ENCODE data around the gene SCP2. TPM values are rescaled to one million over a fixed set of nuclear protein-coding genes. Genes with fewer than 3 reads are reported as not detected.

Gene SCP2
- total RNA-seq, 2 experiments from 2014 or later = 63.9 to 75.5 TPM

DNA sequence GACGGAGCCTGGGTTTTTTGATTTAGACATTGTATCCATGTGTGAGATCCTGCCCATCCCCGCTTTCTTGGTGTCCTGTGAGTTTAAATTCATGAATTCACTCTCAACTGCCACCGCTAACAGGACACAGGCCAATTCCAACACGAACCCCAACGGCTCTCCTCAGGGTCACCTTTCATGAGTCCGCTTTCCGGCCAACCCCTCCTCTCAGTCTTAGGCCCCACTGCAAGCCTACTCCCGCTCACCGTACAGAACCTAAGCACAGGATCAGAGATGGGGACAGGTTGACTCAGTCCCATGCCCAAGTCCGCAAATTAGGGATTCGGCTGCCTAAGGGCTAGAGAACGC is 238 bp upstream of the SCP2 start:
- H4K20me1 ChIP-seq (ENCODE audit: insufficient read depth, low read length) = no peaks in the 10 kb centered on the region
- H3K79me2 ChIP-seq (ENCODE audit: insufficient read depth, low read depth, low read length) = no peaks in the 10 kb centered on the region
- BruUV-seq (replicated peaks) = no TSS peak
- intact Hi-C loops (cut with micrococcal nuclease; ENCODE audit: unreplicated experiment) = no loop called here
- H3K27ac ChIP-seq (ENCODE audit: low read depth, low read length, poor library complexity, severe bottlenecking) = no peak overlapping the region
- no peaks in the 10 kb centered on the region for H3K36me3 ChIP-seq (ENCODE audit: insufficient read depth, low read length)
- TF ChIP-seq, protein P1, sequence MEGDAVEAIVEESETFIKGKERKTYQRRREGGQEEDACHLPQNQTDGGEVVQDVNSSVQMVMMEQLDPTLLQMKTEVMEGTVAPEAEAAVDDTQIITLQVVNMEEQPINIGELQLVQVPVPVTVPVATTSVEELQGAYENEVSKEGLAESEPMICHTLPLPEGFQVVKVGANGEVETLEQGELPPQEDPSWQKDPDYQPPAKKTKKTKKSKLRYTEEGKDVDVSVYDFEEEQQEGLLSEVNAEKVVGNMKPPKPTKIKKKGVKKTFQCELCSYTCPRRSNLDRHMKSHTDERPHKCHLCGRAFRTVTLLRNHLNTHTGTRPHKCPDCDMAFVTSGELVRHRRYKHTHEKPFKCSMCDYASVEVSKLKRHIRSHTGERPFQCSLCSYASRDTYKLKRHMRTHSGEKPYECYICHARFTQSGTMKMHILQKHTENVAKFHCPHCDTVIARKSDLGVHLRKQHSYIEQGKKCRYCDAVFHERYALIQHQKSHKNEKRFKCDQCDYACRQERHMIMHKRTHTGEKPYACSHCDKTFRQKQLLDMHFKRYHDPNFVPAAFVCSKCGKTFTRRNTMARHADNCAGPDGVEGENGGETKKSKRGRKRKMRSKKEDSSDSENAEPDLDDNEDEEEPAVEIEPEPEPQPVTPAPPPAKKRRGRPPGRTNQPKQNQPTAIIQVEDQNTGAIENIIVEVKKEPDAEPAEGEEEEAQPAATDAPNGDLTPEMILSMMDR (conservative IDR thresholded peaks at IDR 0.05; ENCODE audit: low read length) = no peak
- no peak for TF ChIP-seq EZH2phosphoT487 (IDR thresholded peaks at IDR 0.05; ENCODE audit: borderline replicate concordance, low read depth, low read length)
- H3K9me2 ChIP-seq (ENCODE audit: insufficient read depth, low read length) = no peaks in the 10 kb centered on the region
- no peaks in the 10 kb centered on the region for H3K4me1 ChIP-seq (ENCODE audit: insufficient read depth, low read length, poor library complexity, severe bottlenecking)
- H3K4me3 ChIP-seq (ENCODE audit: low read depth, low read length, poor library complexity, severe bottlenecking) = no peak overlapping the region
- no peak overlapping the region for H3K4me2 ChIP-seq (ENCODE audit: low read length)
- no peaks in the 10 kb centered on the region for H3K9me3 ChIP-seq (ENCODE audit: low read length)
- DNase-seq (ENCODE audit: low spot score) = no peak
- no peak overlapping the region for H2AFZ ChIP-seq (ENCODE audit: low read length)
- CTCF ChIA-PET (ENCODE audit: unreplicated experiment) = no interaction called here
- POLR2A ChIA-PET = no interaction called here

DNA sequence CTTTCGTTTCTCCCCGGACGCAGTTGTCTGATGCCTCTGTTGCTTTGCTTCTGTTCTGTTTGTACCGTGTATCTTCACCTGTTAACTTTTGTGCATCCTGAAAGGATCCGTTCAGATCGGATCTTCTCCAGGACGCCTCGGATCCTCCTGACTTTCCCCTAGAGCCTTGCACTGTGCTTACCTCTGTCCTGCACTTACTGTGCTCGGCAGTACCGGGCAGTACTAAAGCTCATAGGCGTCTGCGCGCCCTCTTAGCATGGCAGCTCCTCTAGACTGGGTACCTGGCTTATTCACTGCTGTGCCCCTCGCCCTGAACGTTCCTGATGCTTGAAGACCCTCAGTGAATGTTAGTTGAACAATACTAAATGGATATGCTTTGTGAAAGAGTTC is 934 bp downstream of the SCP2 start:
- H3K9me3 ChIP-seq (ENCODE audit: low read length) = no peaks in the 10 kb centered on the region
- H4K20me1 ChIP-seq (ENCODE audit: insufficient read depth, low read length) = no peaks in the 10 kb centered on the region
- no peak overlapping the region for H3K27ac ChIP-seq (ENCODE audit: low read depth, low read length, poor library complexity, severe bottlenecking)
- BruUV-seq (replicated peaks) = no TSS peak
- intact Hi-C loops (cut with micrococcal nuclease; ENCODE audit: unreplicated experiment) = no loop called here
- H3K4me2 ChIP-seq (ENCODE audit: low read length) = no peak overlapping the region
- no peak overlapping the region for H3K4me3 ChIP-seq (ENCODE audit: low read depth, low read length, poor library complexity, severe bottlenecking)
- H3K9me2 ChIP-seq (ENCODE audit: insufficient read depth, low read length) = no peaks in the 10 kb centered on the region
- no peaks in the 10 kb centered on the region for H3K79me2 ChIP-seq (ENCODE audit: insufficient read depth, low read depth, low read length)
- DNase-seq (ENCODE audit: low spot score) = no peak
- no peak overlapping the region for H2AFZ ChIP-seq (ENCODE audit: low read length)
- no peaks in the 10 kb centered on the region for H3K36me3 ChIP-seq (ENCODE audit: insufficient read depth, low read length)
- no peaks in the 10 kb centered on the region for H3K4me1 ChIP-seq (ENCODE audit: insufficient read depth, low read length, poor library complexity, severe bottlenecking)
- POLR2A ChIA-PET = no interaction called here
- CTCF ChIA-PET (ENCODE audit: unreplicated experiment) = no interaction called here
- TF ChIP-seq EZH2phosphoT487 (IDR thresholded peaks at IDR 0.05; ENCODE audit: borderline replicate concordance, low read depth, low read length) = no peak
- TF ChIP-seq, protein P1 (conservative IDR thresholded peaks at IDR 0.05; ENCODE audit: low read length) = no peak

- H3K9me2 ChIP-seq (ENCODE audit: insufficient read depth, low read length) = no peaks in the 10 kb centered on the region
- H4K20me1 ChIP-seq (ENCODE audit: insufficient read depth, low read length) = no peaks in the 10 kb centered on the region
- H3K9me3 ChIP-seq (ENCODE audit: low read length) = no peaks in the 10 kb centered on the region
- intact Hi-C loops (cut with micrococcal nuclease; ENCODE audit: unreplicated experiment) = no loop called here
- DNase-seq (ENCODE audit: low spot score) = no peak
- BruUV-seq (replicated peaks) = no TSS peak
- no peak for TF ChIP-seq EZH2phosphoT487 (IDR thresholded peaks at IDR 0.05; ENCODE audit: borderline replicate concordance, low read depth, low read length)
- TF ChIP-seq, protein P1 (conservative IDR thresholded peaks at IDR 0.05; ENCODE audit: low read length) = no peak
- no peak overlapping the region for H2AFZ ChIP-seq (ENCODE audit: low read length)
- H3K36me3 ChIP-seq (ENCODE audit: insufficient read depth, low read length) = no peaks in the 10 kb centered on the region
- H3K79me2 ChIP-seq (ENCODE audit: insufficient read depth, low read depth, low read length) = no peaks in the 10 kb centered on the region
- H3K4me3 ChIP-seq (ENCODE audit: low read depth, low read length, poor library complexity, severe bottlenecking) = no peak overlapping the region
- POLR2A ChIA-PET = no interaction called here
- CTCF ChIA-PET (ENCODE audit: unreplicated experiment) = interaction anchor here (0.6 kb wide), 1 partner anchor 9 kb away, joined by 4 read pairs; no protein-coding TSS in a partner anchor
- no peak overlapping the region for H3K27ac ChIP-seq (ENCODE audit: low read depth, low read length, poor library complexity, severe bottlenecking)
- no peak overlapping the region for H3K4me2 ChIP-seq (ENCODE audit: low read length)
- no peaks in the 10 kb centered on the region for H3K4me1 ChIP-seq (ENCODE audit: insufficient read depth, low read length, poor library complexity, severe bottlenecking)
Measured at GRCh38 chr1:52929019-52929418, 1.9 kb downstream of the SCP2 start.

Data from OCI-LY7 (cell line).